ENCODE measurements around the gene MED26. TPM values are rescaled to one million over a fixed set of nuclear protein-coding genes. Genes with fewer than 3 reads are reported as not detected.

The MED26 gene
- total RNA-seq, 1 experiment from 2014 or later: 8.8 TPM

GRCh38 chr19:16540948-16541347 lies 87.1 kb downstream of the MED26 start:
- no TSS peak for BruUV-seq (replicated peaks)
- peaks cover 4% of the 10 kb centered on the region for H3K36me3 ChIP-seq (ENCODE audit: control insufficient read depth, insufficient read depth, low read length)
- ChIA-PET POLR2A (interaction anchor here (0.6 kb wide), 1 partner anchor 147 kb away, joined by 13 read pairs; no protein-coding TSS in a partner anchor), CTCF (no interaction called here)
- in situ Hi-C loops (cut with HindIII; ENCODE audit: low pct_unique_long_range_greater_than_20kb, low sequenced_read_pairs) (no loop called here), intact Hi-C loops (cut with micrococcal nuclease; ENCODE audit: unreplicated experiment) (no loop called here)
- no peak for DNase-seq (ENCODE audit: low read depth, low spot score)
- H3K27me3 ChIP-seq (ENCODE audit: control insufficient read depth, insufficient read depth, low read length): no peaks in the 10 kb centered on the region
- TF ChIP-seq SIN3A (IDR thresholded peaks at IDR 0.05; ENCODE audit: borderline replicate concordance, insufficient read depth, low read depth, low read length): no peak
- TF ChIP-seq, protein P1, sequence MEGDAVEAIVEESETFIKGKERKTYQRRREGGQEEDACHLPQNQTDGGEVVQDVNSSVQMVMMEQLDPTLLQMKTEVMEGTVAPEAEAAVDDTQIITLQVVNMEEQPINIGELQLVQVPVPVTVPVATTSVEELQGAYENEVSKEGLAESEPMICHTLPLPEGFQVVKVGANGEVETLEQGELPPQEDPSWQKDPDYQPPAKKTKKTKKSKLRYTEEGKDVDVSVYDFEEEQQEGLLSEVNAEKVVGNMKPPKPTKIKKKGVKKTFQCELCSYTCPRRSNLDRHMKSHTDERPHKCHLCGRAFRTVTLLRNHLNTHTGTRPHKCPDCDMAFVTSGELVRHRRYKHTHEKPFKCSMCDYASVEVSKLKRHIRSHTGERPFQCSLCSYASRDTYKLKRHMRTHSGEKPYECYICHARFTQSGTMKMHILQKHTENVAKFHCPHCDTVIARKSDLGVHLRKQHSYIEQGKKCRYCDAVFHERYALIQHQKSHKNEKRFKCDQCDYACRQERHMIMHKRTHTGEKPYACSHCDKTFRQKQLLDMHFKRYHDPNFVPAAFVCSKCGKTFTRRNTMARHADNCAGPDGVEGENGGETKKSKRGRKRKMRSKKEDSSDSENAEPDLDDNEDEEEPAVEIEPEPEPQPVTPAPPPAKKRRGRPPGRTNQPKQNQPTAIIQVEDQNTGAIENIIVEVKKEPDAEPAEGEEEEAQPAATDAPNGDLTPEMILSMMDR (IDR thresholded peaks at IDR 0.05): no peak
- no peak for TF ChIP-seq POLR2AphosphoS5 (IDR thresholded peaks at IDR 0.05; ENCODE audit: low read depth, low read length)
- no peak for TF ChIP-seq TCF7L2 (IDR thresholded peaks at IDR 0.05; ENCODE audit: low read depth, low read length)
- TF ChIP-seq, protein P2, sequence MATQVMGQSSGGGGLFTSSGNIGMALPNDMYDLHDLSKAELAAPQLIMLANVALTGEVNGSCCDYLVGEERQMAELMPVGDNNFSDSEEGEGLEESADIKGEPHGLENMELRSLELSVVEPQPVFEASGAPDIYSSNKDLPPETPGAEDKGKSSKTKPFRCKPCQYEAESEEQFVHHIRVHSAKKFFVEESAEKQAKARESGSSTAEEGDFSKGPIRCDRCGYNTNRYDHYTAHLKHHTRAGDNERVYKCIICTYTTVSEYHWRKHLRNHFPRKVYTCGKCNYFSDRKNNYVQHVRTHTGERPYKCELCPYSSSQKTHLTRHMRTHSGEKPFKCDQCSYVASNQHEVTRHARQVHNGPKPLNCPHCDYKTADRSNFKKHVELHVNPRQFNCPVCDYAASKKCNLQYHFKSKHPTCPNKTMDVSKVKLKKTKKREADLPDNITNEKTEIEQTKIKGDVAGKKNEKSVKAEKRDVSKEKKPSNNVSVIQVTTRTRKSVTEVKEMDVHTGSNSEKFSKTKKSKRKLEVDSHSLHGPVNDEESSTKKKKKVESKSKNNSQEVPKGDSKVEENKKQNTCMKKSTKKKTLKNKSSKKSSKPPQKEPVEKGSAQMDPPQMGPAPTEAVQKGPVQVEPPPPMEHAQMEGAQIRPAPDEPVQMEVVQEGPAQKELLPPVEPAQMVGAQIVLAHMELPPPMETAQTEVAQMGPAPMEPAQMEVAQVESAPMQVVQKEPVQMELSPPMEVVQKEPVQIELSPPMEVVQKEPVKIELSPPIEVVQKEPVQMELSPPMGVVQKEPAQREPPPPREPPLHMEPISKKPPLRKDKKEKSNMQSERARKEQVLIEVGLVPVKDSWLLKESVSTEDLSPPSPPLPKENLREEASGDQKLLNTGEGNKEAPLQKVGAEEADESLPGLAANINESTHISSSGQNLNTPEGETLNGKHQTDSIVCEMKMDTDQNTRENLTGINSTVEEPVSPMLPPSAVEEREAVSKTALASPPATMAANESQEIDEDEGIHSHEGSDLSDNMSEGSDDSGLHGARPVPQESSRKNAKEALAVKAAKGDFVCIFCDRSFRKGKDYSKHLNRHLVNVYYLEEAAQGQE (IDR thresholded peaks at IDR 0.05; ENCODE audit: insufficient read depth in 1 of 2, low read depth in 2 of 2, low read length in 1 of 2): no peak
- H3K27ac ChIP-seq (ENCODE audit: low read length): peak overlapping the region; percentile 89
- H3K4me3 ChIP-seq (ENCODE audit: low read depth in 2 of 2, low read length in 2 of 2): peak overlapping the region; percentile 95 to 97
- no peaks in the 10 kb centered on the region for H3K9me3 ChIP-seq (ENCODE audit: control insufficient read depth, insufficient read depth, low read depth, low read length)
- peaks cover 8% of the 10 kb centered on the region; the same call in 1 of the 2 replicates for H3K4me1 ChIP-seq (ENCODE audit: control insufficient read depth, insufficient read depth, low read length)
- ATAC-seq: no peak

DNA sequence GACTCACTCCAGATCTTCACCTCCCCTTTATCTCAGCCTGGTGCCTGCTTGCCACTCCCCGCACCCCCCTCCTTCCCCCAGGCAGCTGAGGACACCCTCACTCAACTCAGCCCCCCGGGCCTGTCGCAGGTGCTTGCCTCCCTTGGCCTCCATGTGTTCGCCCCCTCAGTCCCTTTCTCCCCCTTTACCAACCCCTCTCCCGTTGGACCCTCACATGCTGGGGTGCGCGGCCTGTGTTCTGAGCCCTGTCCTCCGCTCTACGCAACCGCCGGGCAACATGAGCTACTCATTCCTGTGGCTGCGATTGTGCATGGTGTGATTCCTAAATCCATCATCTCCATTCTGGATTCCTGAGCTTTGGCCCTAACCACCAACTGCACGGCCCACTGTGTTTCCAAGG lies 90.9 kb downstream of the MED26 start:
- Histone ChIP-seq H3K27me3 (ENCODE audit: control insufficient read depth, insufficient read depth, low read length) (no peaks in the 10 kb centered on the region), H3K27ac (ENCODE audit: low read length) (no peak overlapping the region), H3K4me1 (ENCODE audit: control insufficient read depth, insufficient read depth, low read length) (peaks cover 5% of the 10 kb centered on the region; the same call in 1 of the 2 replicates), H3K36me3 (ENCODE audit: control insufficient read depth, insufficient read depth, low read length) (peaks cover 4% of the 10 kb centered on the region), H3K9me3 (ENCODE audit: control insufficient read depth, insufficient read depth, low read depth, low read length) (no peaks in the 10 kb centered on the region), H3K4me3 (ENCODE audit: low read depth in 2 of 2, low read length in 2 of 2) (no peak overlapping the region)
- in situ Hi-C loops (cut with HindIII; ENCODE audit: low pct_unique_long_range_greater_than_20kb, low sequenced_read_pairs) (no loop called here), intact Hi-C loops (cut with micrococcal nuclease; ENCODE audit: unreplicated experiment) (no loop called here)
- ATAC-seq: no peak
- TF ChIP-seq POLR2AphosphoS5 (IDR thresholded peaks at IDR 0.05; ENCODE audit: low read depth, low read length): no peak
- TF ChIP-seq, protein P1 (IDR thresholded peaks at IDR 0.05): no peak
- TF ChIP-seq SIN3A (IDR thresholded peaks at IDR 0.05; ENCODE audit: borderline replicate concordance, insufficient read depth, low read depth, low read length): no peak
- TF ChIP-seq, protein P2 (IDR thresholded peaks at IDR 0.05; ENCODE audit: insufficient read depth in 1 of 2, low read depth in 2 of 2, low read length in 1 of 2): no peak
- TF ChIP-seq TCF7L2 (IDR thresholded peaks at IDR 0.05; ENCODE audit: low read depth, low read length): no peak
- POLR2A ChIA-PET: interaction anchor here (0.6 kb wide), 1 partner anchor 24 kb away, joined by 4 read pairs; no protein-coding TSS in a partner anchor
- BruUV-seq (replicated peaks): no TSS peak
- DNase-seq (ENCODE audit: low read depth, low spot score): no peak
- CTCF ChIA-PET: no interaction called here

All from Panc1 (cell line).